NCI-H1930 (cell line): ENCODE data around the gene LRP1.
A peak's percentile ranks its signal among the peaks of the same experiment; 100 is the strongest.

Experiments used
- DNase-seq, 2 experiments: peaks; one replicate each; lab custom pipeline; 2025; lab: John Stamatoyannopoulos, UW

LRP1 gene

DNA sequence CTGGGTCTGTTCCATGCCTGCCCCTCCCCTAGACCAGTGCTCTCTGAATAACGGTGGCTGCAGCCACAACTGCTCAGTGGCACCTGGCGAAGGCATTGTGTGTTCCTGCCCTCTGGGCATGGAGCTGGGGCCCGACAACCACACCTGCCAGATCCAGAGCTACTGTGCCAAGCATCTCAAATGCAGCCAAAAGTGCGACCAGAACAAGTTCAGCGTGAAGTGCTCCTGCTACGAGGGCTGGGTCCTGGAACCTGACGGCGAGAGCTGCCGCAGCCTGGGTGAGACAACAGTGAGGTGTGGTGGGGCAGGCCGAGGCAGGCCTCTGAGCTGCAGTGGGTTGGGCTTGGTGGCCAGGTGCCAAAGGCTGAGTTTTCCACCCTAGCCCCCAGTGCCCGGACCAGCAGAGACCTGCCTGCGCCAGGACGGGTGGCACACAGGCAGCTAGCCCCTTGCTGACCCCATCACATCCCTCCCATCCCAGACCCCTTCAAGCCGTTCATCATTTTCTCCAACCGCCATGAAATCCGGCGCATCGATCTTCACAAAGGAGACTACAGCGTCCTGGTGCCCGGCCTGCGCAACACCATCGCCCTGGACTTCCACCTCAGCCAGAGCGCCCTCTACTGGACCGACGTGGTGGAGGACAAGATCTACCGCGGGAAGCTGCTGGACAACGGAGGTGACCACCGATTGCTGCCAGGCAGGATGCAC, 47.3 kb downstream of the LRP1 start:
- peak; percentile 44 to 78 for DNase-seq

DNA sequence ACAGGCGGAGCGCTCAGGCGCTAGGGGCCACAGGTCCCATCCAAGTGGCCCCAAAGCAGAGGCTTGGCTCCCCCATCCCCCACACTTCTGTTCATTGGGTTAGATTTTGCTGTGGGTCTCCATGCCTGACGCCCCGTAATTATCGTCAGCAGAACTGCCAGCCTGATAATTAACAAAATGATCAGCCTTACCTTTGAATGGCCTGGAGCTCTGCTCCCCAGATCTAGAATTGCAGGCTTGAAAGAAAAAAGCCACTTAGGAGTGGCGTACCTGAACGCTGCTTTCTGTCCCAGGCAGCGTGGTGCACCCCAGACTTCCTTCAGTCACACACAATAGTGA, 47.8 kb downstream of the LRP1 start:
- no peak for DNase-seq

DNA sequence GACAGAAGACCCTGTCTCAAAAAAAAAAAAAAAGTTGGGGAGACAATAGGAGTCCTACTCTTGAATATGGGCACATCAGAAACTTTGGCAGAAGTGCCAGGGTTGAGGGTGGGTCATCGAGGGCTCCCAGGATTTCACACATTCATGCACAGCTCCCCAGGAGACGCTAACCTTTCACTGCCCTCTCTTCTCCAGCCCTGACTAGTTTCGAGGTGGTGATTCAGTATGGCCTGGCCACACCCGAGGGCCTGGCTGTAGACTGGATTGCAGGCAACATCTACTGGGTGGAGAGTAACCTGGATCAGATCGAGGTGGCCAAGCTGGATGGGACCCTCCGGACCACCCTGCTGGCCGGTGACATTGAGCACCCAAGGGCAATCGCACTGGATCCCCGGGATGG, 48.6 kb downstream of the LRP1 start:
- DNase-seq: no peak

DNA sequence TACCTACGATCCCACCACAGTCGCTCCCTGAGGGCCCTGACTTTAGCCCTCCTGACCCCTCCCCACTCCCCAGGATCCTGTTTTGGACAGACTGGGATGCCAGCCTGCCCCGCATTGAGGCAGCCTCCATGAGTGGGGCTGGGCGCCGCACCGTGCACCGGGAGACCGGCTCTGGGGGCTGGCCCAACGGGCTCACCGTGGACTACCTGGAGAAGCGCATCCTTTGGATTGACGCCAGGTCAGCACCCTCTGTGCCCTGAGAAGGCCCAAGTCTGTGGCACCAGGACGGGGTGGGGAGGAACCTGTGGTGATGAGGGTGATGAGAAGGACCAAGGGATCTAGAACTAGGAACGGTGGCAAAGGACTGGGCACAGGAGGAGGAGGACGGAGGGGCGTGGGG, 49.1 kb downstream of the LRP1 start:
- DNase-seq: no peak

DNA sequence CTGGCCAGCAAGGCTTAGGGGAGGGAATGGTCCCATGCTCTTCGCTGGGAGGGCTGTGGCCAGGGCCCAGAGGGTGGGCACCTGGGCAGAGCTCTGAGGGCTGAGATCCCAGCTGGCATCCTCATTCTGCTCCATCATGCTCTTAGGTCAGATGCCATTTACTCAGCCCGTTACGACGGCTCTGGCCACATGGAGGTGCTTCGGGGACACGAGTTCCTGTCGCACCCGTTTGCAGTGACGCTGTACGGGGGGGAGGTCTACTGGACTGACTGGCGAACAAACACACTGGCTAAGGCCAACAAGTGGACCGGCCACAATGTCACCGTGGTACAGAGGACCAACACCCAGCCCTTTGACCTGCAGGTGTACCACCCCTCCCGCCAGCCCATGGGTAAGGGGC, 49.9 kb downstream of the LRP1 start:
- no peak for DNase-seq

DNA sequence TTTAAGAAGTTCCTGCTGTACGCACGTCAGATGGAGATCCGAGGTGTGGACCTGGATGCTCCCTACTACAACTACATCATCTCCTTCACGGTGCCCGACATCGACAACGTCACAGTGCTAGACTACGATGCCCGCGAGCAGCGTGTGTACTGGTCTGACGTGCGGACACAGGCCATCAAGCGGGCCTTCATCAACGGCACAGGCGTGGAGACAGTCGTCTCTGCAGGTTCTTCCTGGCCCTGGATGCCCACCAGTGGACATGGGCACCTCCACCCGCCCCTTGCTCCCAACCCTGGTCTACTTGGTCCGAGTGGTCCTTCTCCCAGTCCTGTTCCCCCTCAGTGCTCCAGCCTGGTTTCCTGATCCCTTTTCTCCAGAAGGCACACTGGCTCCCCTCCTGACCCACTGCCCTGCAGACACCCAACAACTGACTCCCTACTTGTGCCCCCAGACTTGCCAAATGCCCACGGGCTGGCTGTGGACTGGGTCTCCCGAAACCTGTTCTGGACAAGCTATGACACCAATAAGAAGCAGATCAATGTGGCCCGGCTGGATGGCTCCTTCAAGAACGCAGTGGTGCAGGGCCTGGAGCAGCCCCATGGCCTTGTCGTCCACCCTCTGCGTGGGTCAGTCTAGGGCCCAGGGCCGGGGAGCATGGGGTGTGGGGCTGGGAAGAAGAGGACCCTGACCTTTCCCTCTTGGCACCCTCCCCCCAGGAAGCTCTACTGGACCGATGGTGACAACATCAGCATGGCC, 51.2 kb downstream of the LRP1 start:
- no peak for DNase-seq

DNA sequence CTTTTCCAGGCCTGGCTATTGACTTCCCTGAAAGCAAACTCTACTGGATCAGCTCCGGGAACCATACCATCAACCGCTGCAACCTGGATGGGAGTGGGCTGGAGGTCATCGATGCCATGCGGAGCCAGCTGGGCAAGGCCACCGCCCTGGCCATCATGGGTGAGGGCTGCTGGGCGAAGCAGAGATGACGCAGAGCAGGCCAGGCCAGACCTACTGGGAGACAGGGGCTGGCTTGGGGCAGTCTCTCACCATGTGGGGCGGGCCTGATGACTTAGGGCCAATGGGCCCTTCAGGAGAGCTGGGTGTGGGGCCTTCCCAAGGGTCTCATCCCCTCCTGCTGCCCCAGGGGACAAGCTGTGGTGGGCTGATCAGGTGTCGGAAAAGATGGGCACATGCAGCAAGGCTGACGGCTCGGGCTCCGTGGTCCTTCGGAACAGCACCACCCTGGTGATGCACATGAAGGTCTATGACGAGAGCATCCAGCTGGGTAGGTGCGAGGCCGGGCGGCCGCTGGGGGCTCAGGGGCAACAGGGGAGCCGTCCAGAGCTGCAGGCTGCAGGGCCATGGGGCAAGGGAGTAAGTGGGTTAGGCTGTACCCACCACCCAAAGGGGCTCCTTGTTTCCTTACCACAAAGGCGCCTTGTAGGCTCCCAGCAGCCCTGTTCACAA, 52.2 kb downstream of the LRP1 start:
- no peak for DNase-seq

DNA sequence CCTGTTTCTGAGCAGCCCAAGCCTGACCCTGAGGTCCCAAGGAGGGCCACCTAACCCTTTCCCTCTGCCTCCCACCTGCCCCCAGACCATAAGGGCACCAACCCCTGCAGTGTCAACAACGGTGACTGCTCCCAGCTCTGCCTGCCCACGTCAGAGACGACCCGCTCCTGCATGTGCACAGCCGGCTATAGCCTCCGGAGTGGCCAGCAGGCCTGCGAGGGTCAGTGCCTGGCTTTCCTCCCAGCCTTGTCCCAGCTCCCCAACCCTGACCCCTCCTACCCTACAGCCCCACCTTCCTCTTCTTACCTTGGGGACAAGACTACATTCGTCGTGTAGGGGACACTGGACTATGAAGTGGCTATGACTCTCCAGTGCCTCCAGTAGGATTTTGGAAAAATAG, 52.8 kb downstream of the LRP1 start:
- DNase-seq: no peak

DNA sequence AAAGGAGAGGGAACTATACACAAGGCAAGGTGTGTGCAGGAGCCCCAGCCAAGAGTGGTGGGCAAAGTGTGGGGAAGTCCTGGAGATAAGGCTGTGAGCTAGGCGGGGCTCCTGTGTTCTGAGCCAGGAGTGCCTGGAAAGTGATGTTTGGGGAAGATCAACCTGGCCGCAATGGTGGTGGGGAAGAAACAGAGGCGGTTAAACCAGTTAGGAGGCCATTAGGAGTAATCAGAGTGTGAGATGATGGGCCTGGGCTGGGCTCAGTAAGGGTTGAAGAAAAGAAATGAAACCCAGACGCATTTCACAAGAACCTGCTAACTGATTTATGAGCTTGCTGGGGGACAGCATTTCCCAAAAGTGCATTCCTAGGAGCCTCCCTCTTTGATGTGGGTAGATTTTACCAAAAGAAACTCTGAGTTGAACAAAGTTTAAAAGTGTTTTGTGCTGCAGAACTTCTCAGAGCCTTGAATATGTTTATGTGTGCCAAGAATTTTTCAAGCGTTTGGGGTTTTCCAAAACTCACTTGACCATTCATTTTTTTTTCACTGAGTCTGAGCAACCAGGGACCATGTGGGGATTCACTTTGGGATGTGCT, 53.4 kb downstream of the LRP1 start:
- DNase-seq: no peak

DNA sequence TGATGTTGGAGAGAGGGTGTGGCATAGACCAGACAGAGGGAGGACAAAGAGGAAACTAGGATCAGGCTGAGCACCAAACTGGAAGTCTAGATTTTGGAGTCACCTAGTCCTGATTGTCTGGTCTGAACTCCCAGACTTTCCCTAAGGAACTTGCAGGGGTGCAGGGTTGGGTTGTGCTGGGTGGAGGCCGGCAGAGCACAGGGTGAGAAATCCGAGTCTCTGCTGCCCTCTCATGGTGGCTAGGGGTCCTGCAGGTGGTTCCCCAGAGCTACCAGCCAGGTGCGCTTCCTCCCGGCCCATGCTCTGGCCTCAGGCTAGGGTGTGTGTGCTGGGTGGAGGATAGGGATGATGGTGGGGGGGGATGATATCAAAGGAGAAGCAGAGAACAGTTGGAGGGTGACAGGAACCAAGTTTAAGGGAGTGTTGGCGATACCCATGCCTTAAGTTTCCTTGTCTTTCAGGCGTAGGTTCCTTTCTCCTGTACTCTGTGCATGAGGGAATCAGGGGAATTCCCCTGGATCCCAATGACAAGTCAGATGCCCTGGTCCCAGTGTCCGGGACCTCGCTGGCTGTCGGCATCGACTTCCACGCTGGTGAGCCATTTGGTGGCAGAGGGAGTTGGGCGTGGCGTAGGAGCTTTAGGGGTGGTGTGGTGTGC, 54.8 kb downstream of the LRP1 start:
- peak in 1 of 2 experiments; percentile 41 for DNase-seq

DNA sequence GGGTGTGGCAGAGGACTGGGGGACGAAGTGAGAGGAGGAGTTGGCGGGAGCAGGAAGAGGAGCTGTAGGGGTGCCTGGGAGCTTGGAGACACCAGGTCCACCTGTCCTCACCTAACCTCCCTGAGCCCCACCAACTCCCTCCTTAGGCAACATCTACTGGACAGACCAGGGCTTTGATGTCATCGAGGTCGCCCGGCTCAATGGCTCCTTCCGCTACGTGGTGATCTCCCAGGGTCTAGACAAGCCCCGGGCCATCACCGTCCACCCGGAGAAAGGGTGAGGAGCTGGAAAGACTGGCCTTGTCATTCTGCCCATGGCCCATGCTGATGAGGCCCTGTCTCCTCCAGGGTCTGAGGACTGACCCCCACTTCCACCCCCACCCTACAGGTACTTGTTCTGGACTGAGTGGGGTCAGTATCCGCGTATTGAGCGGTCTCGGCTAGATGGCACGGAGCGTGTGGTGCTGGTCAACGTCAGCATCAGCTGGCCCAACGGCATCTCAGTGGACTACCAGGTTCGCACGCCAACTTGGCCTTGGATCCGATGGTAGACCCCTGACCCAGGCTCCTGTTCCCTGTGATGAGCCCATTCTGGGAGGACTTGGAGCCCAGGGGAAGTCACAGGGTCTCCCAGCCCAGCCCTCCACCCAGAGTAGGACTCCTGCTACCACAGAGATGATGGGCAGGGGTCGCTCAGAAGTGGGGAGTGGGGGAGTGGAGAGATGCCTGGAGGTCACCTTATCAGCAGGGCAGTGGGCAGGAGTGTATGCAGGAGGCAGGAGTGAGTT, 55.8 kb downstream of the LRP1 start:
- no peak for DNase-seq

DNA sequence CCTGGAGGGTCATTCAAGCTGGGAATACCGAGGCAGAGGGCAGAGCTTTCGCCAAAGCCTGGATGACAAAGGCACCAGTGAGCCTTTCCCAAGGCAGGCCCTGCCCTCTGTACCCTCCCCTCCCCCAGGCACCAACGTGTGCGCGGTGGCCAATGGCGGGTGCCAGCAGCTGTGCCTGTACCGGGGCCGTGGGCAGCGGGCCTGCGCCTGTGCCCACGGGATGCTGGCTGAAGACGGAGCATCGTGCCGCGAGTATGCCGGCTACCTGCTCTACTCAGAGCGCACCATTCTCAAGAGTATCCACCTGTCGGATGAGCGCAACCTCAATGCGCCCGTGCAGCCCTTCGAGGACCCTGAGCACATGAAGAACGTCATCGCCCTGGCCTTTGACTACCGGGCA, 57.1 kb downstream of the LRP1 start:
- DNase-seq: no peak

DNA sequence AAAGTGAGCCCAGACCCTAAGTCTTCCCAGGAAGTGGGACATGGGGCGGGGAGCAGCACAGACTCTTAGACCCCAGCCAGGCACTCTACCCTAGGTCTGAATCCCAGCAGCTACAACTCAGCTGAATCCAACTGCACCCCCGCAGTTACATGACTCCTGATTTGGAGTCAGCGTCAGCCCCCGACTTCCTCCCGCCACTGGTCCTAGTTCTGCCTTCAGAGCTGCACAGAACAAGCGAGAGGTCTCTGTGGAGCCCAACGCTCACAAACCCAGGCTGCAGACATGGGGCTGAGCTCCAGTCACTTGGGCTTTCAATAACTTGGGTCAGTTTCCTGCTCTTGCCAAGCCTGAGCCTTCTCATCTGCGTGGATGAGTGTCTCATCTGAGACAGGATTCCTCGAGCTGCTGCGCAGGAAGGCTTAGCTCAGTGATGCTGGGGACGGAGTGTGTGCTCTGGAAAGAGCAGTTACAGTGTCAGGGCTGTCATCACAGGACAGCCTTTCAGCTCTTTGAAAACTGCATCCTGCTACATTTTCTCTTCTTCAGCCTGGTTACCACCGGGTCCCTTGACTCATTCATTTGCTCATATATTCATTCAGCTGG, 57.7 kb downstream of the LRP1 start:
- no peak for DNase-seq

DNA sequence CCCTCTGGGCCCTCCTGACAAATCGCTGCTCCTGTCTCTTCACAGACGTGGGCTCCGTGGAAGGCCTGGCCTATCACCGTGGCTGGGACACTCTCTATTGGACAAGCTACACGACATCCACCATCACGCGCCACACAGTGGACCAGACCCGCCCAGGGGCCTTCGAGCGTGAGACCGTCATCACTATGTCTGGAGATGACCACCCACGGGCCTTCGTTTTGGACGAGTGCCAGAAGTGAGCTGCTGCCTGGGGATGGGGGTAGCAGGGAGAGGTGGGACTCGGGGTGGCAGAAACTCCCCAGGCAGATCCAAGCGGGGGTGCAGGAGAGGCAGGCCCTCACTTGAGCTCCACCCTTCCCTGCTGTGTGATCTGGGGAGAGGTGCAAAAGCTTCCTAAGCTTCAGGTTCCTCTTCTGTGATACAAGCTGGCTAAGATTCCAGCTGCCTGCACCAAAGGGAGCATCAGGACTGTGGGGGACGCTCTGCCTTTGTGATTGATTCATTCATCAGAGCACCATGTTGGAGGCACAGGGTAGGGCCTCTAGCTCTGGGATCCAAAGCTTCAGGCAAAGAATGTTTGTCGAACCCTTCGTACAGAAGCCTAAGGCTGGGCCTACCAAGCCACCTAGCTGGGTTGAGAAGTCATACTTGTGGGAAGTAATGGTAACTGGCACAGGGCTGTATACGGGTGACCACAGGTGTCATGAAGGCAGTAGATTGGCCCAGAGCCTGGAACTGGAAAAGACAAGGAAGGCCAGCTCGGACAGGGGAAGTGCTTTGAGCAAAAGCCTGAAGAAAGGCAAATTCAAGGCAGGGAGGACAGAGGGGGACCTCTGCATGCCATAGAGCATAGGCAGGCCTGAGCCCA, 59.2 kb downstream of the LRP1 start:
- DNase-seq: no peak

DNA sequence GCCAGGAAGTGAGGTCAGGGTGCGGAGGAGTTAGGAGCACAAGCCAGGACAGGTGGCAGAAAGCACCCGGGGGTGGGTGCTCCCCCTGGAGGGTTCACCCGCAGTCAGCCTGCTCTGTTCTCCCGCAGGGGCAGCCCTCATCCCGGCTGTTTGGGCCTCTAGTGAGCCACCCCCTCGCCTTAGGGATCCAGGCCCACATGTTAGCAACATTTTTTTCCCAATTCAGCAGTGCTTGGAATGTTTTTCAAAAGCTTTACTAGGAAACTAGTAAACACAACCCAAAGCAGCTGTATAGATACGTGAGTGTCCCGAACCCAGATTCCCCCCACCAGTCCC, 59.8 kb downstream of the LRP1 start:
- no peak for DNase-seq

DNA sequence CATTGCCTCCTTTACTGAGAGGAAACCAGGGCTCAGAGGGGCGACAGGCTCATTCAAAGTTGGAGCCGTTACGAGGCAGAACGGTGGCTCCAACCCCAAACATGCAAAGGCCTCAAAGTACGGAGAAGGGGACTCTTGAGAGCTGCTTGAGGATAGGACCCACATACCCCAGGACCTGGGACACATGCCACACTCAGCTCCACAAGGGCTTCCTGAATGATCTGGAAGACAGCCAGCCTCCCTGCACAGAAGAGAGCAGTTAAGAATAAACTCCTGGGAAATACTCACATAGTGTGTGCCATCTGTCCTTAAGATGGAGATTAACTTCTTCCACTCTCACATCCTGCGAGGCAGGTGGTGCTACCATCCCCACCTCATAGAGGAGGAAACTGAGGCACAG, 61.8 kb downstream of the LRP1 start:
- no peak for DNase-seq

DNA sequence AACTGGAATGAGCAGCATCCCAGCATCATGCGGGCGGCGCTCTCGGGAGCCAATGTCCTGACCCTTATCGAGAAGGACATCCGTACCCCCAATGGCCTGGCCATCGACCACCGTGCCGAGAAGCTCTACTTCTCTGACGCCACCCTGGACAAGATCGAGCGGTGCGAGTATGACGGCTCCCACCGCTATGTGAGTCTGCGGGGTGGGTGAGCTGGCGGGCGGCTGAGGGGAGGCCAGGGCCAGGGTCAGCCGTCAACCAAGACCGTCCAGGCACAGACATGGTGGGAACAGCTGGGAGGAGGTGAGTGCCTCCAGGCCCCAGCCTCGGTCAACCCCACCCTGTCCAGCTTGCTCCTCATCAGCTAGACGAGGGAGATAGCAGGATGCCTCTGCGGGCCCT, 62.5 kb downstream of the LRP1 start:
- no peak for DNase-seq

DNA sequence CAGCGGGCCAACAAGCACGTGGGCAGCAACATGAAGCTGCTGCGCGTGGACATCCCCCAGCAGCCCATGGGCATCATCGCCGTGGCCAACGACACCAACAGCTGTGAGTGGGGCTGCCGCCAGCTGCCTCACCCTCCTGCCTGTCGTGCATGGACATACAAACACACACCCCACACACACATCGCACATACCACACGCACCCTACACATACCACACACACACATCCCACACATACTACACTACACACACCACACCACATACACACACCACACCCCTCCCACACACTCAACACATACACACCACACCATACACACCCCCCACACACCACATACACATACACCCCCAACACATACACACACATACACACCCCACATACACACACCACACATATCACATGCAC, 63.1 kb downstream of the LRP1 start:
- DNase-seq: no peak

DNA sequence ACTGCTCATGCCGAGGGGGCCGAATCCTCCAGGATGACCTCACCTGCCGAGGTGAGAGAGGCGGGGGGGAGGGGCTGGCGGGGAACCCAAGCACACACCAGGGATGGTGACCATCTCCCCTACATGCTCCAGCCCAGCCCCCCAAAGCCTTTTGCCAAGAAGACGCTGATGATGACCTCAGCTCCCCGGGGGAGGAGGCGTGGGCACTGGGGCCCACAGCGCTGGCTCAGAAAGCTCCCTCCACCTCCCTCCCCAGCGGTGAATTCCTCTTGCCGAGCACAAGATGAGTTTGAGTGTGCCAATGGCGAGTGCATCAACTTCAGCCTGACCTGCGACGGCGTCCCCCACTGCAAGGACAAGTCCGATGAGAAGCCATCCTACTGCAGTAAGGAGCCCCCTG, 64.6 kb downstream of the LRP1 start:
- no peak for DNase-seq

DNA sequence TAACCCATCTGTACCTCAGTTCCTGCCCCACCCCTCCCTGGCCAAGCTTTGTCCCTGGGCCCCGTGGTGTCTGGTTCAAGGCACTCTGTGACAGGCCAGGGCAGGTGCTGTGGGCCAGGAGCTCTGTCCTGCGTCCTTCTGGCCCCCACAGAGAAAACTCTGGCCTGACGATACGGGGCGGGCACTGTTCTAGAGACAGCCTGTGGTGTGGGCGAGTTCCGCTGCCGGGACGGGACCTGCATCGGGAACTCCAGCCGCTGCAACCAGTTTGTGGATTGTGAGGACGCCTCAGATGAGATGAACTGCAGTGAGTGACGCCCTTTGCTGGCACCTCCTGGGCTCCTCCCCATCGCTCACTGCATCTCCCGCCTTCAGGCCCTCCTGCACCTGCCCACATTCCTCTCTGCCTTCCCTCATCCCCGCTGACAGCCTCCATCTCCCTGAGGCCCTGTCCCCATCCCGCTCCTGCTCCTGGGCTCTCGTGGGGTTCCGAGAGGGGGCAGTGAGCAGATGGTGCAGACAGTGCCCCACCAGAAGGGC, 65.5 kb downstream of the LRP1 start:
- DNase-seq: no peak
